SHP77 treated with DMSO at 0.1 percent for 48 hours (cell line): ENCODE results near the gene TMEM209.
"Not testable (repeated sequence)": the region's sequence is repeated elsewhere in the genome, so short reads cannot be mapped to it uniquely, and the experiment has no call there.

Experiments used
- DNase-seq: peaks from one replicate; lab custom pipeline; 2025; lab: John Stamatoyannopoulos, UW

TMEM209 gene

DNA sequence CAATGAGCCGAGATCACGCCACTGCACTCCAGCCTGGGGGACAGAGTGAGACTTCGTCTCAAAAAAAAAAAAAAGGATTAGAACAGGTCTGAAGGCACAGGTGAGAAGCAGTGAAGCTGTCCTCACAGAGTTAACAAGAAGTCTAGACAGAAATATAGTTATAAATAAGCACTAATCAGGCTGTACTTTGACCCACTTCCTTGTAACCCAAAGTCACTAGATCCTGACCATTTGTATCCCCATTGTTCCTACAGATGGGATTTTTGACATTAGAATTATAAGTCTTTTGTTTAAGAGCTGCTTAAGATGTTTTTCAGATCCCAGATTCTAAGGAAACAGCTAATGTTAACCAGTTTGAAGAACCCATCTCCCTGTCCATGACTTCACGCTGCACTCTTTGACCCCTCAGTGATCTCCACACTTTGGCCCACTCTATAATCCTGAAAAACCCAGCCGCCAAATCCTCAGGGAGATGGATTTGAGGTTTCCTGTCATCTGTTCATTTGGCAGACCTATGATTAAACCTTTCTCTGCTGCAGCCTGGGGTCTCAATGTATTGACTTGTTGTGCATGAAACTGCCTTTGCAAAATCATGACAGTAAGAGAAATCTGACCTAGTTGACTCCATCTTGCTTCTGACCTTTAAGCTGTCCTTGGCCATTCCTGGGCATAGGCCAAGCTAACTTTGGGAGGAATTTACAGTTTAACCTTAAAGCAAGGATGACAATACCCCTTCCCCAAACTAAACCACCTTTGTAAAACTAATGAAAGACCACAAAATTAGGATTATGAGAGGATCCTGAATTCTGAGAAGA, 13.8 kb upstream of the TMEM209 start:
- DNase-seq = no peak

DNA sequence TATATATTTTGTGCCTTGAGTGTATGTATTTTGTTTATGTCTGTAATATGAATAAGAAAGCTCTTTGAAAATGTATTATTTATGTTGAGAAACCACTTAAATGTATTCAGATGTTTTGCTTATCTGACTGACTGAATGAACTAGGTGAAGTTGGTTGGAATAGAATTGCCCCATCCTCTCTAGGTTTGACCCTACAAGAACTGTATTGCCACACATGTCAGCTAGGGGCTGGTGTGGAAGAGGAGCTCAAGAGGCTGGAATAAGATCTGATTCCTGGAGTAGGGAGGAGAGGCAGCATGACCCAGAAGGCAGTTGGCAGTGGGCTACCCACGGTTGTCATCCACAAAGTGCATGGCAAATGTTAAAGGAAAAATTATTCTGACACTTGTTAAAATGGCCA, 11.5 kb upstream of the TMEM209 start:
- DNase-seq = no peak

DNA sequence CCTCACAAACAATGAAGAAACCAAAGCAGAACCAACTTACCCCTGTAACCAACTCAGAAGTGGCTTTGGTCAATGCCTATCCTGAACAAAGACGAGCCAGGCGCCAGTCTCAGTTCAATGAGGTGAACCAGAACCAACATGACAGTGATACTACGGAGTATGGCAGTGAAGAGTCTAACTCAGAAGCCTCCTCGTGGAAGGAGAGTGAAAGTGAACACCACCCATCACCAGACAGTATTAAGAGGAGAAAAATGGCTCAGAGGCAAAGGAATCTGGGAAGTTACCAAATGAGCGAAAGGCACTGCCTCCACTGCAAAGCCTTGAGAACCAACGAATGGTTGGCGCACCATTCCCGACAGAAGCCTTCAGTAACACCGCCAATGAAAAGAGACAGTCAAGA, 10.8 kb upstream of the TMEM209 start:
- no peak for DNase-seq

DNA sequence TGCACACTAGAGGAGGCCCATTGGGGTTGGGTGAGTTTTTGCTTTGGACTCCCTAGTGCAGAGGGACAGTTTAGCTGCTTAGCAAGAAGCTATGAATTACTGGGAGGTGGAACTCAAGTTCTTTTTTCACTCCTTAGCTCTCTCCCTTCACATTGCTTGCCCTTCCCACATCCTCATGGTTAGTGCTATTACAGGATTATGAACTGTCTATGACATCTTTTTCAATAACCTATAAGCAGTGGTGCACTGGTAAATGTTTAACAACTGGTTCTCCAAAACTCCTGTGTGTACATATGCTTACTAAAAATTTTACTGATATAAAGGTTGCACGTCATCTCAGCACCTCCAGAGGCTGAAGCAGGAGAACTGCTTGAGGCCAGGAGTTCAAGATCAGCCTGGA, 8.6 kb upstream of the TMEM209 start:
- no peak for DNase-seq

DNA sequence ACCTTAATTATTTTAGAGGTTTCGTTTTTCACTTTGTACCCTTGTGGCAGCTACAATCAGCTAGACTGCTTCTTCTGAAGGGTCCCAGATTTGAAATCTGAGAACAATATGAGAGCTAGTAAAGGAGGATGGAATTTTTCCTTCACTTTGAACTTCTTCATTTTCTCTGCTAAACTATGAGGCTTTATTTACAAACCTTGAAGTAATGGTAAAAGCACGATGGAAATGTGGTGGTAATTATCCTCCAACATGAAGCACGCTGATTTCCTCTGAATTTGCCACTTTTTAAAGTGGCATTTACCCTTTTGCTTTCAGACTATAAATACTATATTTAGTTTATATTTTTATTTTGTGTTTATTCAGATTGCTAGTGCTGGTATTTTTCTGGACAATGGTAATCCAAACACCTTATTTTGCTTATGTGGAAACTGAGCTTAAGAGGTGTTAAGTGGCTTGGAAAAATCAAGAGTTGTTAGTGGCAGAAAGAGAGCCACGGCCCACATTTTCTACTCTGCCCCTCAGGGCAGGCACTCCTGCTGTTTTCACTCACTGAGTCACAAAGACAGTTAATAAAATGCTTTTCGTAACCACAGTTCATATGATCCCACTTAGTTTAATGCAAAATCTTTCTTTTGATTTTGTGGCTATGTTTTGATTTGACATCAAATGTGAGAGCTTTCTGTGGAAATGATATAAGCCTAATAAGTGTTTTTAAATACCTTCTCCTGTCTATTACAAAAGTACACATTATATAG, 5.2 kb upstream of the TMEM209 start:
- DNase-seq = no peak

DNA sequence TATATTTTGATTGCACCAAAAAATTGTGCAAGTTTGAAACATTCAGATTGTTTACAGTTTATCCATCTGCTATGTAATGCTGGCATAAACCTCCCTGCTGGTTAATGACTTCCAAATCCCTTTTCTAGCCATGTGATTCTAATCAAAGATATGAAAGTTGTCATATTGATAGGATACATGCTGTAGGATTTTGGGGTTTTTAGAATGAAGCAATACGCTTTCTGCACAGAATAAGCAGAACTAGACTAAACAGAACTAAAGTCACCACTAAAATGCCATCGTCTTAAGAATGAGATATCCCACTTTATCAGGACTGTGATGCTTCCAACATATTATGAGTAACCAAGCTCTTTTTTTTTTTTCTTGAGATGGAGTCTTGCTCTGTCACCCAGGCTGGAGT, 3.3 kb upstream of the TMEM209 start:
- DNase-seq = no peak

DNA sequence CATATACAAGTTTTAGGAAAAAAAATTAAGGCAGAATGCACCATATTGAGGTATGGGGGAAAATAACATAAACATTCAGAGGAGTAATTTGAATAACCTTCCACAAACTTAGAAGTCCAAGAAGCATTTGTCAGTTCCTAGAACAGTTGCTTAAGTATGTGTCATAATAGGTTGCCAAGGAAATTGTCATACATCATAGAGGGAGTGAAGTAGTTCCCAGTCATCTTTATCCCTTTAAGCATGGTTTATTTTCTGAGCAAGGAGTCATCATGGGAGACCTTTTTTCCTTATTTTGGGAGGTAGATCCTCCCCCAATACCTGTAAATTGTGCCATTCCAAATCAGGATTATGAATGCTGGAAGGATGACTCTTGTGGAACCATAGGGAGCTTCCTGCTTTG, 2.4 kb upstream of the TMEM209 start, which contains the start of gene SSMEM1:
TSS of gene SSMEM1 (plus strand) at position 219 of the 400 bp plus-strand sequence. CDS start at position 270, 51 bp downstream.
- no peak for DNase-seq

DNA sequence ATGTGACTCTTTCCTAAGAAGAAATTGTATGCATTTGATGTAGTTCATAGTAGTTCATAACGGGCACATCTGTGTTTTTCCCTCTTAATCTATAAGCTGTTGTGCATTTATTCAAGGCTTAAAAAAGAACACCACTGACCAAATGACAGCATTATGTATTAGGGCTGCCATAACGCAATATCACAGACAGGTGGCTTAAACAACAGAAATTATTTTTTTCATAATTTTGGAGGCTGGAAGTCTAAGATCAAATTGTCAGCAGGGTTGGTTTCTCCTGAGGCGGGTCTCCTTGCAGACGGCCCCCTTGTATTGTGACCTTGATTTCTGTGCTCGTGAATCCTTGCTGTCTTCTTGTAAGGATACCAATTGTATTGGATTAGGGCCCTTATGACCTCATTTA, 1.8 kb upstream of the TMEM209 start:
- no peak for DNase-seq

DNA sequence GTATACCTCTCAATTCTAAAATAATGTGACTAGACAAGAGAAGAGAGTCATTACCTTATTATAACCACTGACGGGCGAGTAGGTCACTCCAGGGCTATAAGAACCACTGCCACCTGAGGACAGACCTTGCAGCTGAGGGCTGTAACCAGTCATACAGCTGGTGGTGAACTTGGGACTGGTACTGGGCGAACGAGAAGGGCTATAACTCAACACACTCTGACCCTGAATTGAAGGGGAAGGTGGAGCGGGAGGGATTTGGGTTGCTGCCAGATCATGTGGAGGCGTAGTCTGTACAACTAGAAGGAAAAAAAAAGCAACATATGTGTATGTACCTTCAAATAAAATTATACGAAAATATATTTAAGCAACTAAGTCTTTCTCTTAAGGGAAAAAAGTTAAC, 3.4 kb downstream of the TMEM209 start:
- no peak for DNase-seq

DNA sequence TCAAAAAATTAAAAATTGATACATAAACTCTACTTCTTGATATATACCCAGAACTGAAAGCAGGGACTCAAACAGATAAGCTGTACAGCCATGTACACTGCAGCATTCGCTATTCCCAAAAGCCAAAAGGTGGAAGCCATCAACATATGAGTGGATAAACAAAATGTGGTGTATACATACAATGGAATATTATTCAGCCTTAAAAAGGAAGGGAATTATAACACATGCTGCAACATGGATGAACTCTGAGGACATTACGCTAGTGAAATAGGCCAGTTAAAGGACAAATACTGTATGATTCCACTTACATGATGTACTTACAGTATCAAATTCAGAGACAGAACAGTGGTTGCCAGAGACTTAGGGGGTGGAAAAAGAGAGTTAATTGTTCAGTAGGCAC, 8.1 kb downstream of the TMEM209 start:
- DNase-seq = no peak

DNA sequence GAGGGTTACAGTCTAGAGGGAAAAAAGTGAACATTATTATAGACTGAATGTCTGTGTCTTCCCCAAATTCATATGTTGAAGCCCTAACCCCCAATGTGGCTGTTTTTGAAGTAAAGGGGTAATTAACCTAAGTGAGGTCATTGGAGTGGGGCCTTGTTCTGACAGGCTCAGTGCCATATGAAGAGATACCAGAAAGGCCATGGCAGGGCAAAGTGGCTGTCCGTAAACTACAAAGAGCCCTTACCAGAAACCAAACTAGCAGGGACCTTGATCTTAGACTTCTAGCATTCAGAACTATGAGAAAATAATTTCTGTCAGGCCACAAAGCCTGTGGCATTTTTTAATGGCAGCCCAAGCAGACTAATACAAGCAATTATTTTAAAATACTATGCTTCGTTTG, 8.7 kb downstream of the TMEM209 start:
- no peak for DNase-seq

DNA sequence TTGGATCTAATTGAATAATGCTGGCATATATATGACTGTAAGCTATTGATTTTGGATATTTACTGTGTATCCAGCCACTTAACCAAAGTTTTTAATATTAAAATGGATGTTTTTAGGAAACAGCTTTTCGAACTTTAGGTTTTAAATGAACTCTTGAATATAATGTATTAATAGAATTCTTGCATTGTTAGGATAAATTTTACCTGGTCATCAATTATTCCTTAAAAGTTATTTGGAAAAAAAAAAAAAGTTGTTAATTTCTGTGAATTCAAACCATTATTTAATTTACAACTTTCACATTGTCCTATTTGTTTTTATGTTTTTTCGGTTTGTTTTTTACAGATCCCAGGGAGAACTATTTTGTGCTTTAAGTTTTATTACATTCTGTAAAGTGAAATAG, 9.8 kb downstream of the TMEM209 start:
- no peak for DNase-seq

DNA sequence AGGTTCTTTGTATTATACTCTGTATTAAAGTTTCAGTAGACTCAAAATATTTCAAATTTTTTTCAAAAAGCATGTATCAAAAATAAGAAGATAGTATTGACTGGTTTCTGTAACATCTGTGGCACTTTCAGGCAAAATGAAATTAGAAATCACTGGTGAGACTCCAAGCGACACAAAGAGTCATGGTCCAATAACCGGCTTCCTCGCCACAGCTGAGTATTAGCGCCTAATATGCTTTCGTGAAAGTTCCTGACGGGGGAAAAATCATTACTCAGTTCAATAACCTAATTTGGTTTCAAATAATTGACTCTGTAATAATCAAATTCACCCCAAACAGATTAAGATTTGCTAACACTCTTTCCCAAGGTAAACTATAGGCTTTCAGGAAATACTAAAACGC, 13.4 kb downstream of the TMEM209 start:
- DNase-seq = no peak

DNA sequence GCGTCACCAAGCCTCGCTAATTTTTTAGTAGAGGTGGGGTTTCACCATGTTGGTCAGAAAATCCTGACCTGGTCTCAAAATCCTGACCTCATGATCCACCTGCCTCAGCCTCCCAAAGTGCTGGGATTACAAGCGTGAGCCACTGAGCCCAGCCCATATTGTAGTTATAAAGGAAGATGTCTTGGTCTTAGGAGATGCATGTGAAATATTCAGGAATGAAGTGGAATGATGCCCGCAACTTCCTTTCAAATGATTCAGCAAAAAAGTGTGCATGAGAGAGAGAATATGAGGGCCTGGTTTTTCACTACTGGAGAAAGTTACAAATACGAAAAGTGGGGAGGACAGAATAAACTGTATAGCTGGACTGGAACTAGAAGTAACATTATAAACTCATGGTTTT, 15.9 kb downstream of the TMEM209 start:
- no peak for DNase-seq

DNA sequence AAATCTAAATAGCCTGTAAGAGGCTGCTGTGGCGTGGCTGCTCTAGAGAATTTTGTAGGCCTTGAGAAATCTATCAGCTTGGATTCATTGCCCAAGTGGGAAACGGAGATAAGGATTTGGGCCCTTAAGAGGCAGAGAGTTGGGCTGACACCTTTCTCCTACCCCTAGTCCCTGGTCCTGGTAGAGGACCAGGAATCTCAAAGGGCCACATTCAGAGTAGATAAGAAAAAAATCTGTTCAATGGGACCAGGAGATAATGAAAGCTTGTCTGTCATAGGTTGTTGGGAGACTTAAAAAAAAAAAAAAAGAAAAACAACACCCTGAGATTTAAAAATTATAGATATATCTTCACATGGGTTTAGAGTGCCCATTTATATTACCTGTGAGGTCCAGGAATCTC, 17.8 kb downstream of the TMEM209 start:
- no peak for DNase-seq

DNA sequence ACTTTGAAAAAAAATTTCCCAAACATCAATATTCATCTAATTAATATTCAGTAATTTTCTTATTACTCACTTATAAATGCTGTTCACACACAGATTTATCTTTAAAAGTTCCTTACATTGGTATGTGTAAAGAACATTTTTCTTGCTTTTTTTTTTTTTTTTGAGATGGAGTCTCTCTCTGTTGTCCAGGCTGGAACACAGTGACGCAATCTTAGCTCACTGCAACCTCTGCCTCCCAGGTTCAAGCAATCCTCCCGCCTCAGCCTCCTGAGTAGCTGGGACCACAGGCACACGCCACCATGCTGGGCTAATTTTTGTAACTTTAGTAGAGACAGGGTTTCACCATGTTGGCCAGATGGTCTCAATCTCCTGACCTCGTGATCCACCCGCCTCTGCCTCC, 20.9 kb downstream of the TMEM209 start:
- DNase-seq = not testable (repeated sequence)

DNA sequence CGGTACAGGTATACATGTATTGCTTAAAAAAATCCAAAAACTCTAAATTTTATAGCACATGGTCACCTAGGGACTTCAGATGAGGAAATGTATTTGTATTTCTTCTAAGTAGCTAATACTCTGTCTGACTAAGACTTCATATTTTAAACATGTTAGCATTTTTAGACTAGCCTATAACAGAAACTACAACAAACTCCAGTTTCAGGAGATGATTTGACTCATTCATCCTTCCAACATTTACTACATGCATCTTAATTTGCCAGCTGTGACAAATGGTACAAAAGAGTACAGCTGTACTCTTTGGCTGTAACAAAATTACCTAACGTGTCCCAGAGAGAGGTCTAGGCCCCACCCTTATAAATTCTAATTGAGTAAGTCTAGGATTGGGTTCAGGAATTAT, 22.2 kb downstream of the TMEM209 start:
- DNase-seq = no peak

DNA sequence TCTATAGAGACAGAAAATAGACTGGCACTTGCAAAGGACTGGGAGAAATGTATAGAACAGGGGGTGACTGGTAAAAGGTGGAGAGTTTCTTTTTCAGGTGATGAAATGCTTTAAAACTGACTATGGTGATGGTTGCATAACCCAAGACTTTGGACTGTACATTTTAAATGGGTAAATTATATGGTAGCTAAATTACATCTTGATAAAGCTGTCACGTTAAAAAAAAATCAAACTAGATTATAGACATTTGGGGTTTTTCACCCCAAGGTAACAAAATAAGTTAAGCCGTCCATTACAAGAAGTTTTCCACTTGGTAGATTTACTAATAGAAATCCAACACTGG, 24.0 kb downstream of the TMEM209 start:
- no peak for DNase-seq

DNA sequence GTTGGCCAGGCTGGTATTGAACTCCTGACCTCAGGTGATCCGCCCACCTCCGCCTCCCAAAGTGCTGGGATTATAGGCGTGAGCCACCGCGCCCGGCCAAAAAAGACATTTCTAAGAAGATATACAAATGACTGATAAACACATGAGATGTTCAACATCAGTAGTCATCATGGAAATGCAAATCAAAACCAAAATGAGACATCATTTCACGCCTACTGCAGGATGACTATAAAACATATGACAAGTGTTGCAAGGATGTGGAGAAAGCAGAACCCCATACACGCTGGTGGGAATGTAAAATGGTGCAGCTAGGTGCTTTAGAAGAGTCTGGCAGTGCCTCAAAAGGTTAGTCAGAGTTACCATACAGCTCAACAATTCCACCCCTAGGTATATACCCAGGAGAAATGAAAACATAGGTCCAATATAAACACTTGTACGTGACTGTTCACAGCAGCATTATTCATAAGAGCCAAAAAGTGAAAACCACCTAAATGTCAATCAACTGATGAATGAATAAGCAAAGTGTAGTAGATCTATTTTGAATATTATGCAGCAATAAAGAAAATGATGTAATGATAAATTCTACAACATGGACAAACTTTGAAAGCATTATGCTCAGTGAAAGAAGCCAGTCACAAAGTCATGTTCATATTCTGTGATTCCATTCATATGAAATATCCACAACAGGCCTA, 24.5 kb downstream of the TMEM209 start:
- DNase-seq = no peak

DNA sequence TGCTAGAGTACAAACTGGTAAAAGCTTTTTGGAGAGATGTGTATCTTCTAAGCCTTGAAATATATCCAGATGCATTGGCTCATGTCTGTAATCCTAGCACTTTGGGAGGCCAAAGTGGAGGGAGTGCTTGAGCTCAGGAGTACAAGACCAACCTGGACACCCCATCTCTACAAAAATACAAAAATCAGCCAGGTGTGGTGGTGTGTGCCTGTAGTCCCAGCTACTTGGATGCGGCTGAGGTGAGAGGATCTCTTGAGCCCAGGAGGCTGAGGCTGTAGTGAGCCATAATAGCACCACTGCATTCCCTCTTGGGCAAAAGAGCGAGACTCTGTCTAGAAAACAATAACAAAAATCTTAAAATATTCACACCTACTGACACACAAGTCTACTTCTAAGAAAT, 25.6 kb downstream of the TMEM209 start:
- DNase-seq = no peak

DNA sequence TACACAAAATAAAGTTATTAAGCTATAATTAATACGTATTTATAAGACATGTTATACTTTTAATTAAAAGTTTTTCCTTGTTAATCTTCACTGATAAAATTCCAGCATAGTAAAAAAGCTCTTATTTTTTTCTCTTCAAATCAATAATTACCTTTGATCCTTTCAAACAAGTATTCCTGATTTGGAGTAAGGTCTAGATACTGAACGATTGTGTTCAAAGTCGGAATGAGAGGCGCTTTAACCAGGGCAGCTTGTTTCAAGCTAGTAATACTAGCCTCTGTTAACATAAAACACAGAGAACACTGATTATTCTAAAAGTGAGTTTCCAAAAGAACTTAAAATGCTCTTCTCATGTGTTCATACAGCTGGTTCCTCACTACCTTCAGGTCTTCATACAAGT, 27.0 kb downstream of the TMEM209 start:
- no peak for DNase-seq

DNA sequence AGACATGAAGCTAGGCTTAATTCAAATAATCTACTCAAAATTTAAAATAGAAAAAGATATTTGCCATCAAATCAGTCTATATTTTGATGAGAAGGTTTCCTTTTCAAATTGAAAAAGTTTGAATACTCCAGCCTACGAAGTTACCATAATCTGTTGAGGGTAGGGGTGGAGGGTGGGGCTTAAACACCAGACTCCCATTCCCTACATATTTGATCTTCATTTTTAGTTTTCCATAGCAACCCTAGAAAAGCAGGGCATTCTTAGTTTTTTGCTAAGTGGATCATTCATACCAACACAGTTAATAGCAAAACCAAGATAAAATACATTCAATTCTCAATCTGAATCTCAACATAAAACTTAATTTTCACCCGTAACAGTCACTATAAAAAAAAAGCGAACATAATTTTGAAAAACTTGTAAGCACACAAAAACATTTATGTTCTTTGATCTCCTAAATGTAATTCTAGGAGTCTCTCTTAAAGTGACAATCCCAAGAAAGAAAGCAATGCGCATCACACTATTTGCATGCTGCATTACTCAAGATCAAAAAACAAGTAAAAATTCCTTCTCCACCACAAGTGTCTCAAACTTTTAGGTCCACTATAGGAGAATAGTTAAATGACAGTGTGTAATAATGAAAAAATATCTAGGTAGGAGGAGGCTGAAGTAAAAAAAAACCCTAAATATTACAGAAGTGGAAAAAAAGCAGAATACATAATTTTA, 30.8 kb downstream of the TMEM209 start:
- DNase-seq = no peak
